Calu3 (cell line): ENCODE data around the gene CBFA2T2. TPM values are rescaled to one million over a fixed set of nuclear protein-coding genes. Genes with fewer than 3 reads are reported as not detected.

ENCODE experiments used
- BruUV-seq: library from RNA; stranded (reverse); fragments of 400-500 nt; replicated peaks from 2 replicates; lab custom pipeline; 2021; lab: Mats Ljungman, UMichigan
- CTCF ChIA-PET: fragments of 300-600 bp; sonication (Branson Sonifier 250); formaldehyde crosslinking; loops from one replicate; lab custom pipeline; 2022; ENCODE audit warnings: antibody characterized with exemption; lab: Charles Lee
- DNase-seq: peaks from one replicate; pipeline ENCODE4 v3.0.0; 2022
- H3K27ac Mint-ChIP-seq: one replicate; pipeline ENCODE4 v1.8.0; 2022; ENCODE audit warnings: mixed read lengths; ENCODE audit not compliant: unreplicated experiment
- H3K27me3 Mint-ChIP-seq: one replicate; pipeline ENCODE4 v1.8.0; 2022; ENCODE audit warnings: mixed read lengths; ENCODE audit not compliant: unreplicated experiment
- H3K36me3 Mint-ChIP-seq: one replicate; pipeline ENCODE4 v1.8.0; 2022; ENCODE audit warnings: mild to moderate bottlenecking, moderate library complexity, mixed read lengths; ENCODE audit not compliant: insufficient read depth, unreplicated experiment
- H3K4me1 Mint-ChIP-seq: one replicate; pipeline ENCODE4 v1.8.0; 2022; ENCODE audit warnings: mild to moderate bottlenecking, low read depth, mixed read lengths; ENCODE audit not compliant: unreplicated experiment
- H3K4me3 Mint-ChIP-seq: one replicate; pipeline ENCODE4 v1.8.0; 2022; ENCODE audit warnings: mild to moderate bottlenecking, low read depth, moderate library complexity, mixed read lengths; ENCODE audit not compliant: unreplicated experiment
- H3K9me3 Mint-ChIP-seq: one replicate; pipeline ENCODE4 v1.8.0; 2022; ENCODE audit warnings: low read depth, mixed read lengths; ENCODE audit not compliant: unreplicated experiment
- CTCF ChIP-seq: fragments of 200-600 bp; IDR thresholded peaks from one replicate; pipeline ENCODE4 v1.8.0; 2022; ENCODE audit warnings: antibody characterized with exemption; ENCODE audit not compliant: unreplicated experiment
- intact Hi-C: fragments of 100-400 bp; cut with micrococcal nuclease; formaldehyde crosslinking; loops from one replicate; pipeline ENCODE4 v1.10.0; 2022; ENCODE audit not compliant: unreplicated experiment
- total RNA-seq: library from RNA; stranded (reverse); gene quantifications from 2 replicates; pipeline ENCODE4 v1.2.3, GENCODE V29; 2022

Gene CBFA2T2
- total RNA-seq, 1 experiment from 2014 or later = 20.5 TPM

GRCh38 chr20:33666293-33667244, 176.7 kb downstream of the CBFA2T2 start, which contains the start of gene ACTL10:
Gene ACTL10 (plus strand): TSS chr20:33666943. CDS start chr20:33667498, 555 bp downstream.
- Mint-ChIP-seq H3K27me3 (no peaks in the 10 kb centered on the region), H3K9me3 (no peaks in the 10 kb centered on the region), H3K27ac (peak within 1 kb of the TSS; percentile 90), H3K4me1 (peaks cover 39% of the 10 kb centered on the region), H3K4me3 (peak within 1 kb of the TSS; percentile 77), H3K36me3 (peaks cover 67% of the 10 kb centered on the region)
- intact Hi-C loops = loop anchor here (5.0 to 10.0 kb wide), 3 partner anchors 66 to 448 kb away; partner anchors contain the start of genes CDK5RAP1, EIF2S2 and ZNF341
- CTCF ChIA-PET = interaction anchor here (0.6 to 3.4 kb wide), 17 partner anchors 10 to 403 kb away, joined by 3 to 47 read pairs (median 3); partner anchors contain the start of genes CBFA2T2, CDK5RAP1, PXMP4 and ZNF341
- peak; percentile 99 for DNase-seq
- no peak for TF ChIP-seq CTCF
- BruUV-seq = TSS peak; percentile 22

DNA sequence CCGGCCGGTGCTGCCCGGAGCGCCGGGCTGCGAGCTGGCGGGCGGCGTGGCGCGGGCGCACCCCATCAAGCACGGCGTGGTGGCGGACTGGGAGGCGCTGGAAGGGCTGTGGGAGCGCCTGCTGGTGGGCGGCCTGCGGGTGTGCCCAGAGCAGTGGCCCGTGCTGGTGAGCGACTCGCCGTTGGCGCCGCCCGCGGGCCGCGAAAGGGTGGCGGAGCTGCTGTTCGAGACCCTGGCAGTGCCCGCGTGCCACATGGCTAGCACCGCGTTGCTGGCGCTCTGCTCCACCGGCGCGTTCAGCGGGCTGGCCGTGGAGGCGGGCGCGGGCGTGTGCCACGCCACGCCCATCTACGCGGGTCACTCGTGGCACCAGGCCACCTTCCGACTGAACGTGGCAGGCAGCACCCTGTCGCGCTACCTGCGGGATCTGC, 177.4 kb downstream of the CBFA2T2 start:
- H3K27ac Mint-ChIP-seq = peak overlapping the region; percentile 90
- peaks cover 66% of the 10 kb centered on the region for H3K36me3 Mint-ChIP-seq
- CTCF ChIA-PET = interaction anchor here (0.6 to 3.4 kb wide), 19 partner anchors 9 to 921 kb away, joined by 3 to 47 read pairs (median 3); partner anchors contain the start of genes CBFA2T2, CDK5RAP1, PXMP4 and ZNF341
- intact Hi-C loops = loop anchor here (5.0 to 10.0 kb wide), 3 partner anchors 65 to 448 kb away; partner anchors contain the start of genes CDK5RAP1, EIF2S2 and ZNF341
- BruUV-seq = no TSS peak
- peaks cover 39% of the 10 kb centered on the region for H3K4me1 Mint-ChIP-seq
- H3K9me3 Mint-ChIP-seq = no peaks in the 10 kb centered on the region
- no peaks in the 10 kb centered on the region for H3K27me3 Mint-ChIP-seq
- TF ChIP-seq CTCF = no peak
- peak overlapping the region; percentile 77 for H3K4me3 Mint-ChIP-seq
- peak; percentile 67 for DNase-seq

- H3K27ac Mint-ChIP-seq = peak overlapping the region; percentile 90
- intact Hi-C loops = loop anchor here (1.0 to 10.0 kb wide), 4 partner anchors 64 to 447 kb away; partner anchors contain the start of genes CDK5RAP1, EIF2S2 and ZNF341
- CTCF ChIA-PET = interaction anchor here (0.6 to 3.4 kb wide), 20 partner anchors 8 to 921 kb away, joined by 3 to 47 read pairs (median 4); partner anchors contain the start of genes CBFA2T2 and CDK5RAP1
- no peaks in the 10 kb centered on the region for H3K9me3 Mint-ChIP-seq
- BruUV-seq = no TSS peak
- TF ChIP-seq CTCF = peak; percentile 97
- H3K27me3 Mint-ChIP-seq = no peaks in the 10 kb centered on the region
- H3K4me1 Mint-ChIP-seq = peaks cover 38% of the 10 kb centered on the region
- peaks cover 63% of the 10 kb centered on the region for H3K36me3 Mint-ChIP-seq
- peak overlapping the region; percentile 77 for H3K4me3 Mint-ChIP-seq
- peak; percentile 97 for DNase-seq
These were observed 178.0 kb downstream of the CBFA2T2 start for GRCh38 chr20:33667676-33668465.
